Subcutaneous abdominal adipose tissue (tissue), 5 donors: Measurements from ENCODE around the gene OR2A42.
"Not testable (repeated sequence)": the region's sequence is repeated elsewhere in the genome, so short reads cannot be mapped to it uniquely, and the experiment has no call there.

Source experiments
- H3K27ac ChIP-seq: one replicate; pipeline ENCODE4 v1.7.0; 2013; ENCODE audit warnings: low read depth, mild to moderate bottlenecking, inconsistent platforms, low read length, moderate library complexity
- H3K27me3 ChIP-seq, 5 donors: one replicate each; pipeline ENCODE4 v1.7.0; 2013; ENCODE audit warnings: low read length in 5 of 5, inconsistent platforms in 1 of 5; ENCODE audit not compliant: control insufficient read depth in 5 of 5, insufficient read depth in 4 of 5
- H3K36me3 ChIP-seq, 5 donors: one replicate each; pipeline ENCODE4 v1.7.0; 2013; ENCODE audit warnings: low read length in 5 of 5; ENCODE audit not compliant: control insufficient read depth in 5 of 5, insufficient read depth in 5 of 5
- H3K4me1 ChIP-seq, 5 donors: one replicate each; pipeline ENCODE4 v1.7.0; 2013; ENCODE audit warnings: low read length in 5 of 5, mild to moderate bottlenecking in 3 of 5, moderate library complexity in 1 of 5; ENCODE audit not compliant: control insufficient read depth in 5 of 5, insufficient read depth in 5 of 5
- H3K4me3 ChIP-seq, 5 donors: one replicate each; pipeline ENCODE4 v1.7.0; 2013; ENCODE audit warnings: low read length in 5 of 5, low read depth in 1 of 5
- H3K9ac ChIP-seq, 5 donors: one replicate each; pipeline ENCODE4 v1.7.0; 2013; ENCODE audit warnings: low read length in 5 of 5, mild to moderate bottlenecking in 4 of 5, moderate library complexity in 3 of 5
- H3K9me3 ChIP-seq, 5 donors: one replicate each; pipeline ENCODE4 v1.7.0; 2013; ENCODE audit warnings: low read length in 5 of 5; ENCODE audit not compliant: control insufficient read depth in 5 of 5
- donor health status: healthy.
- donor health status: healthy.
- donor health status: healthy.
- donor health status: healthy.
- donor health status: healthy.

OR2A42 gene

GRCh38 chr7:144223675-144224074 is 15.7 kb downstream of the OR2A42 start:
- H3K4me3 ChIP-seq, H3K36me3 ChIP-seq, H3K4me1 ChIP-seq, H3K9ac ChIP-seq, H3K27ac ChIP-seq, H3K9me3 ChIP-seq, H3K27me3 ChIP-seq: not testable (repeated sequence)

- H3K27me3 ChIP-seq, H3K27ac ChIP-seq, H3K4me1 ChIP-seq, H3K4me3 ChIP-seq, H3K36me3 ChIP-seq, H3K9ac ChIP-seq, H3K9me3 ChIP-seq: not testable (repeated sequence)
Observed at GRCh38 chr7:144220531-144220930, 18.9 kb downstream of the OR2A42 start.

GRCh38 chr7:144219149-144219548 is 20.3 kb downstream of the OR2A42 start:
- not testable (repeated sequence) for H3K9me3 ChIP-seq, H3K9ac ChIP-seq, H3K4me1 ChIP-seq, H3K36me3 ChIP-seq, H3K27ac ChIP-seq, H3K27me3 ChIP-seq, H3K4me3 ChIP-seq

GRCh38 chr7:144218581-144218980 is 20.8 kb downstream of the OR2A42 start:
- H3K27me3 ChIP-seq, H3K36me3 ChIP-seq, H3K27ac ChIP-seq, H3K4me3 ChIP-seq, H3K9me3 ChIP-seq, H3K9ac ChIP-seq, H3K4me1 ChIP-seq: not testable (repeated sequence)

GRCh38 chr7:144217200-144217599 is 22.2 kb downstream of the OR2A42 start:
- H3K4me1 ChIP-seq, H3K9ac ChIP-seq, H3K36me3 ChIP-seq, H3K9me3 ChIP-seq, H3K4me3 ChIP-seq, H3K27ac ChIP-seq, H3K27me3 ChIP-seq: not testable (repeated sequence)

GRCh38 chr7:144205306-144205705 is 34.1 kb downstream of the OR2A42 start:
- not testable (repeated sequence) for H3K4me3 ChIP-seq, H3K9me3 ChIP-seq, H3K9ac ChIP-seq, H3K4me1 ChIP-seq, H3K27ac ChIP-seq, H3K27me3 ChIP-seq, H3K36me3 ChIP-seq

GRCh38 chr7:144203086-144203485 is 36.3 kb downstream of the OR2A42 start:
- not testable (repeated sequence) for H3K27me3 ChIP-seq, H3K9ac ChIP-seq, H3K4me1 ChIP-seq, H3K27ac ChIP-seq, H3K36me3 ChIP-seq, H3K9me3 ChIP-seq, H3K4me3 ChIP-seq

- H3K4me3 ChIP-seq, H3K27ac ChIP-seq, H3K9me3 ChIP-seq, H3K36me3 ChIP-seq, H3K27me3 ChIP-seq, H3K4me1 ChIP-seq, H3K9ac ChIP-seq: not testable (repeated sequence)
Observed at GRCh38 chr7:144201978-144202377, 37.4 kb downstream of the OR2A42 start.

- H3K27me3 ChIP-seq, H3K9ac ChIP-seq, H3K36me3 ChIP-seq, H3K9me3 ChIP-seq, H3K4me3 ChIP-seq, H3K4me1 ChIP-seq, H3K27ac ChIP-seq: not testable (repeated sequence)
Observed at GRCh38 chr7:144198934-144199333, 40.5 kb downstream of the OR2A42 start.

GRCh38 chr7:144195212-144195872 is 44.1 kb downstream of the OR2A42 start, which contains the start of gene ARHGEF35:
ARHGEF35 (minus strand) TSS chr7:144195833; CDS start chr7:144188383, 7,450 bp downstream.
- H3K4me3 ChIP-seq, H3K4me1 ChIP-seq, H3K9me3 ChIP-seq, H3K36me3 ChIP-seq, H3K27me3 ChIP-seq, H3K27ac ChIP-seq, H3K9ac ChIP-seq: not testable (repeated sequence)

GRCh38 chr7:144194453-144194852 is 45.0 kb downstream of the OR2A42 start:
- H3K4me1 ChIP-seq, H3K27ac ChIP-seq, H3K4me3 ChIP-seq, H3K9me3 ChIP-seq, H3K27me3 ChIP-seq, H3K9ac ChIP-seq, H3K36me3 ChIP-seq: not testable (repeated sequence)
